HepG2 (cell line): ENCODE measurements around the gene DUS1L. TPM values are rescaled to one million over a fixed set of nuclear protein-coding genes. Genes with fewer than 3 reads are reported as not detected.
A peak's percentile ranks its signal among the peaks of the same experiment; 100 is the strongest.

ENCODE experiments used
- ARID3A ChIP-seq: IDR thresholded peaks from 2 replicates; pipeline ENCODE4 v1.6.1; 2012; ENCODE audit warnings: low read depth, low read length, improper control_type of control experiment
- DZIP1 ChIP-seq: sonication (generic); formaldehyde crosslinking; IDR thresholded peaks from 2 replicates; pipeline ENCODE4 v1.5.0; 2020; ENCODE audit warnings: mild to moderate bottlenecking, missing genetic modification reagents
- ETV5 ChIP-seq: IDR thresholded peaks from 2 replicates; pipeline ENCODE4 v1.6.1; 2018; ENCODE audit warnings: missing biosample characterization, missing genetic modification reagents, inconsistent platforms, borderline replicate concordance
- GZF1 ChIP-seq: sonication (generic); formaldehyde crosslinking; IDR thresholded peaks from 2 replicates; pipeline ENCODE4 v1.5.1; 2020; ENCODE audit warnings: mild to moderate bottlenecking, missing genetic modification reagents
- IKZF4 ChIP-seq: sonication (generic); formaldehyde crosslinking; IDR thresholded peaks from 2 replicates; pipeline ENCODE4 v1.5.1; 2020; ENCODE audit warnings: borderline replicate concordance, mild to moderate bottlenecking, low read depth, missing genetic modification reagents; ENCODE audit errors: not compliant biosample characterization
- IRF1 ChIP-seq: sonication (generic); formaldehyde crosslinking; IDR thresholded peaks from 2 replicates; pipeline ENCODE4 v1.4.0; 2020; ENCODE audit warnings: low read depth, mild to moderate bottlenecking, missing genetic modification reagents
- RBM39 ChIP-seq: fragments of 200-400 bp; formaldehyde crosslinking; IDR thresholded peaks from one replicate; pipeline ENCODE4 v1.6.1; 2018; ENCODE audit warnings: antibody characterized with exemption, mild to moderate bottlenecking, low read depth, low read length; ENCODE audit not compliant: poor library complexity, severe bottlenecking
- SRSF9 ChIP-seq: fragments of 200-400 bp; formaldehyde crosslinking; IDR thresholded peaks from 2 replicates; pipeline ENCODE4 v1.6.1; 2018; ENCODE audit warnings: borderline replicate concordance, mild to moderate bottlenecking, low read depth, low read length; ENCODE audit not compliant: insufficient read depth, poor library complexity, severe bottlenecking
- TBL1XR1 ChIP-seq: fragments of 150-350 bp; IDR thresholded peaks from 2 replicates; pipeline ENCODE4 v1.6.1; 2014; ENCODE audit warnings: borderline replicate concordance, low read length; ENCODE audit not compliant: partially characterized antibody
- THYN1 ChIP-seq: sonication (generic); formaldehyde crosslinking; IDR thresholded peaks from 2 replicates; pipeline ENCODE4 v1.8.1; 2023; ENCODE audit warnings: low read depth, mild to moderate bottlenecking, moderate library complexity, missing genetic modification reagents, borderline replicate concordance
- WIZ ChIP-seq: sonication (generic); formaldehyde crosslinking; IDR thresholded peaks from 2 replicates; pipeline ENCODE4 v1.5.1; 2020; ENCODE audit warnings: mild to moderate bottlenecking, missing genetic modification reagents
- ZFY ChIP-seq: sonication (generic); formaldehyde crosslinking; IDR thresholded peaks from 2 replicates; pipeline ENCODE4 v1.4.0; 2020; ENCODE audit warnings: missing genetic modification reagents
- ZHX2 ChIP-seq, 2 experiments: sonication (generic) in 1 of 2; formaldehyde crosslinking in 1 of 2; IDR thresholded peaks; 2 replicates each; pipeline versions ENCODE4 v1.6.1 to v1.9.0; 2014 to 2022; ENCODE audit warnings: antibody characterized with exemption in 1 of 2, borderline replicate concordance in 1 of 2, inconsistent platforms in 1 of 2, low read depth in 1 of 2, missing genetic modification reagents in 1 of 2
- ZNF510 ChIP-seq: sonication (generic); formaldehyde crosslinking; IDR thresholded peaks from 2 replicates; pipeline ENCODE4 v1.4.0; 2020; ENCODE audit warnings: low read depth, mild to moderate bottlenecking, missing genetic modification reagents
- ZNF567 ChIP-seq: sonication (generic); formaldehyde crosslinking; IDR thresholded peaks from 2 replicates; pipeline ENCODE4 v1.8.1; 2023; ENCODE audit warnings: mild to moderate bottlenecking, missing genetic modification reagents, borderline replicate concordance
- ZNF614 ChIP-seq: IDR thresholded peaks from 2 replicates; pipeline ENCODE4 v1.6.1; 2018; ENCODE audit warnings: missing biosample characterization, missing genetic modification reagents, inconsistent platforms, borderline replicate concordance
- ZNF619 ChIP-seq: sonication (generic); formaldehyde crosslinking; IDR thresholded peaks from 2 replicates; pipeline ENCODE4 v1.4.0; 2020; ENCODE audit warnings: mild to moderate bottlenecking, missing genetic modification reagents
- polyA plus RNA-seq, 8 experiments: library from polyadenylated mRNA; depleted of rRNA in 3 of 8; stranded (reverse) in 7 of 8; unstranded in 1 of 8; fragments of >200 nt; fragmentation: Illumina TruSeq in 4 of 8; extraction: Trizol in 4 of 8; gene quantifications; 2 replicates each; pipeline versions ENCODE4 v1.2.1 to v1.2.3, GENCODE V29; 2011 to 2016; ENCODE audit warnings: low read depth in 4 of 8, missing spikeins in 1 of 8, mixed read lengths in 1 of 8; ENCODE audit not compliant: insufficient read depth in 1 of 8
- total RNA-seq, 5 experiments: library from RNA; depleted of rRNA; stranded (reverse); fragments of >200 nt; fragmentation: Illumina TruSeq; extraction: Trizol; gene quantifications; 2 replicates each; pipeline ENCODE4 v1.2.3, GENCODE V29; 2016; ENCODE audit warnings: low read depth in 1 of 5

DUS1L gene
- total and polyA plus RNA-seq, 2 of the 13 experiments (the other 11 are each of a cell fraction or from before 2014, with no cell fraction given): 81.0 to 109 TPM

GRCh38 chr17:82022981-82023446 is 42.6 kb downstream of the DUS1L start, which contains the start of gene LRRC45 (continued):
- TF ChIP-seq ZNF619 (CRISPR knock-in tag) (0 out of 2 replicates have a peak, but pooled peaks have one; percentile 3), ZFY (0 out of 2 replicates have a peak, but pooled peaks have one; percentile 59), SRSF9 (no peak), WIZ (CRISPR knock-in tag) (no peak), DZIP1 (no peak), TBL1XR1 (no peak), GZF1 (no peak), RBM39 (peak; percentile 73), ZNF614 (CRISPR knock-in tag) (no peak), ZHX2 (IDR thresholded peaks at IDR 0.05; ENCODE audit: low read depth) (0 out of 2 replicates have a peak, but pooled peaks have one; percentile 12), ZHX2 (CRISPR knock-in tag; IDR thresholded peaks at IDR 0.05; ENCODE audit: borderline replicate concordance) (no peak), ZNF567 (CRISPR knock-in tag) (no peak), ARID3A (no peak), THYN1 (no peak), ZNF510 (CRISPR knock-in tag) (no peak), ETV5 (CRISPR knock-in tag) (no peak), IRF1 (CRISPR knock-in tag) (no peak), IKZF4 (peak; percentile 18)
